Measurements from ENCODE around the gene DCTPP1. TPM values are rescaled to one million over a fixed set of nuclear protein-coding genes. Genes with fewer than 3 reads are reported as not detected.

Gene DCTPP1
- polyA plus RNA-seq, 1 experiment, result 34.7 TPM

DNA sequence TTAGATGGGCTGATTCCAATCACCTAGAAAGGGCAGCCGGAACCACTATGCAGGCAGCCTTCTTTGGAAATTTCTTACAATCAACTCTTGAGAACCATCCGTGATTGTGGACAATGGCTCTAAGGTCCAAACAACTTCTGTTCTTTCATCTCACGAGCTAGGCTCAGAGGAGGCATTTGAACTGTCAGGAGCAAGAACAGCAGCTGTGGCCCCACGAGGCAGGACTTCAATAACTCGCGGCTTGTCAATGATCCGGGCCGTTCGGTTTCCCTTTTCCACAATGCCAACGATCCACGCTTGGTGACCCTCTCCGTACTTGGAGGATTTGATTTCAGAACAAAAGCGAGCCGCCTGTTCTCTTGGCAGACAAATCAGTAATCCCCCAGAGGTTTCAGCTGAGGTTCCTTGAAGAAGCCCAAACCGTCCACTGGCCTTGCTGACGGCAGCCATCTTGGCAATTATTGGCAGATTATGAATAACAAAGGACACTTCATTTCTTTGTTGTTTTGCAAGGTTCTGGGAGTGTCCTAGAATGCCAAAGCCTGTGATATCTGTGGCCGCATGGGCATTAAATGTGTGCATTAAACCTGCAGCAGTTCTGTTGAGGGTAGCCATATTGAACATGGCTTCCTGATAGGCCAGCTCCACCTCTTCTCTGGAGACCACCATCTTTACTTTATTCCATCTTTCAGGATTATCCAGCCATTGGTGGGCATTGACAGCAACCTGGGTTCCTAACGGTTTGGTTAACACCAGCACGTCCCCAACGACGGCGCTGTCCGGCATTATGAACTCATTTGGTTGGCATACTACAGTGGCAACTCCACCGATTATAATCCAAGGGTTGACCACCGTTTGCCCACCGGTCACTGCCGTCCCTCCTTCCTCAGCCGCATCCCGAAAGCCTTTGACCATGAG is 14.7 kb upstream of the DCTPP1 start:
- ChIA-PET POLR2A (interaction anchor here (1.0 to 1.1 kb wide), 3 partner anchors 27 to 127 kb away, joined by 3 to 5 read pairs (median 4); partner anchors contain the start of gene ZNF688), CTCF (interaction anchor here (2.4 kb wide), 1 partner anchor 15 kb away, joined by 8 read pairs; the partner anchor contains the start of gene DCTPP1)
- TF ChIP-seq, protein P1, sequence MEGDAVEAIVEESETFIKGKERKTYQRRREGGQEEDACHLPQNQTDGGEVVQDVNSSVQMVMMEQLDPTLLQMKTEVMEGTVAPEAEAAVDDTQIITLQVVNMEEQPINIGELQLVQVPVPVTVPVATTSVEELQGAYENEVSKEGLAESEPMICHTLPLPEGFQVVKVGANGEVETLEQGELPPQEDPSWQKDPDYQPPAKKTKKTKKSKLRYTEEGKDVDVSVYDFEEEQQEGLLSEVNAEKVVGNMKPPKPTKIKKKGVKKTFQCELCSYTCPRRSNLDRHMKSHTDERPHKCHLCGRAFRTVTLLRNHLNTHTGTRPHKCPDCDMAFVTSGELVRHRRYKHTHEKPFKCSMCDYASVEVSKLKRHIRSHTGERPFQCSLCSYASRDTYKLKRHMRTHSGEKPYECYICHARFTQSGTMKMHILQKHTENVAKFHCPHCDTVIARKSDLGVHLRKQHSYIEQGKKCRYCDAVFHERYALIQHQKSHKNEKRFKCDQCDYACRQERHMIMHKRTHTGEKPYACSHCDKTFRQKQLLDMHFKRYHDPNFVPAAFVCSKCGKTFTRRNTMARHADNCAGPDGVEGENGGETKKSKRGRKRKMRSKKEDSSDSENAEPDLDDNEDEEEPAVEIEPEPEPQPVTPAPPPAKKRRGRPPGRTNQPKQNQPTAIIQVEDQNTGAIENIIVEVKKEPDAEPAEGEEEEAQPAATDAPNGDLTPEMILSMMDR (IDR thresholded peaks at IDR 0.05; ENCODE audit: low read depth, low read length), result no peak
- Histone ChIP-seq H3K27me3 (ENCODE audit: control insufficient read depth, insufficient read depth, low read length) (peaks cover 4% of the 10 kb centered on the region), H3K27ac (ENCODE audit: low read depth, low read length) (peak overlapping the region; percentile 86), H3K4me3 (ENCODE audit: low read depth, low read length) (peak overlapping the region; percentile 83), H3K9me3 (ENCODE audit: control insufficient read depth, insufficient read depth, low read length) (peaks cover 6% of the 10 kb centered on the region)
- no peak for DNase-seq (ENCODE audit: low read depth, low spot score)

DNA sequence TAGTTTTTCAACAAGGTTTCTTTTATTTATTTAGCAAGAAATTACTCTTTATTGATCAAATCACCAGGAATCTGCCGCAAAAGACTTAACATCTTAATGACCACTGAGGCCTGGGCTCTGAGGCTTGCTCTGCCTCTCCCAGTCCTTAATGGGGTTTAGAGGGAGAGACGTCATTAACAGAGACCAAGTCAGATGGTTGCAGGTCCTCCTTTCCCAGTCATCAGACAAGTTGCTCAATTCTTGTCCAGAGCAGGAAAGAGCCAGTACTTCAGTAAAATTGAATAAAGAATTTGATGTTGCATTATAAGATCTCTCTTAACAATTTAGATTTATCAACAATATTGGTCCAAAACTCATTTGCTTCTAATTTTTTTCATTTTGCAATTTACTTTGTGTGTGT is 13.8 kb upstream of the DCTPP1 start:
- H3K4me3 ChIP-seq (ENCODE audit: low read depth, low read length), result no peak overlapping the region
- no peak overlapping the region for H3K27ac ChIP-seq (ENCODE audit: low read depth, low read length)
- no peak for DNase-seq (ENCODE audit: low read depth, low spot score)
- ChIA-PET POLR2A (no interaction called here), CTCF (no interaction called here)
- H3K9me3 ChIP-seq (ENCODE audit: control insufficient read depth, insufficient read depth, low read length), result peaks cover 6% of the 10 kb centered on the region
- TF ChIP-seq, protein P1 (IDR thresholded peaks at IDR 0.05; ENCODE audit: low read depth, low read length), result no peak
- H3K27me3 ChIP-seq (ENCODE audit: control insufficient read depth, insufficient read depth, low read length), result peaks cover 4% of the 10 kb centered on the region

DNA sequence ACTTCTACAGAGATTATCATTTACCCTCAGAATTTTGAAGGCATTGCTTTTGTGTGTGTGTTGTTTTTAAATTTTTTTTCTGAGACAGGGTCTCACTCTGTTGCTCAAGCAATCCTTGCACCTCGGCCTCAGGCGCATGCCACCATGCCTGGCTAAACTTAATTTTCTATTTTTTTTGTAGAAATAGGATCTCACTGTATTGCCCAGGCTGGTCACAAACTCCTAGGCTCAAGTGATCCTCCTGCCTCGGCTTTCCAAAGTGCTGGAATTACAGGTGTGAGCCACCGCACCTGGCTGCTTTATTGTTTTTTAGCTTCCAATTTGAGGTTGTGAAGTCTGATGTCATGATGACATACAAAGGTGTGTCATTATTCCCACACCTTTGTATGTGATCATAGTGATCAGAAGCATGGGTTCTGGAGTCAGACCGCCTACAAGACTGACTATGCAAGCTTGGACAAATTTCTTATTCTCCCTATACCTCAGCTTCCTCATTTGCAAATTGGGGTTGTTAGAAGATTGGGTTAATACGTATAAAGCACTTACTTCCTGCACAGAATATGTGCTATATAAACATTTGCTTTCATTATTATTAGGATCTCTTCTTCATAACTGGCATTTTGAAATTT is 10.0 kb upstream of the DCTPP1 start:
- no peak for DNase-seq (ENCODE audit: low read depth, low spot score)
- TF ChIP-seq, protein P1 (IDR thresholded peaks at IDR 0.05; ENCODE audit: low read depth, low read length), result no peak
- peaks cover 6% of the 10 kb centered on the region for H3K9me3 ChIP-seq (ENCODE audit: control insufficient read depth, insufficient read depth, low read length)
- no peak overlapping the region for H3K27ac ChIP-seq (ENCODE audit: low read depth, low read length)
- no peak overlapping the region for H3K4me3 ChIP-seq (ENCODE audit: low read depth, low read length)
- CTCF ChIA-PET, result interaction anchor here (1.7 kb wide), 1 partner anchor 10 kb away, joined by 5 read pairs; the partner anchor contains the start of gene DCTPP1
- POLR2A ChIA-PET, result no interaction called here
- no peaks in the 10 kb centered on the region for H3K27me3 ChIP-seq (ENCODE audit: control insufficient read depth, insufficient read depth, low read length)

DNA sequence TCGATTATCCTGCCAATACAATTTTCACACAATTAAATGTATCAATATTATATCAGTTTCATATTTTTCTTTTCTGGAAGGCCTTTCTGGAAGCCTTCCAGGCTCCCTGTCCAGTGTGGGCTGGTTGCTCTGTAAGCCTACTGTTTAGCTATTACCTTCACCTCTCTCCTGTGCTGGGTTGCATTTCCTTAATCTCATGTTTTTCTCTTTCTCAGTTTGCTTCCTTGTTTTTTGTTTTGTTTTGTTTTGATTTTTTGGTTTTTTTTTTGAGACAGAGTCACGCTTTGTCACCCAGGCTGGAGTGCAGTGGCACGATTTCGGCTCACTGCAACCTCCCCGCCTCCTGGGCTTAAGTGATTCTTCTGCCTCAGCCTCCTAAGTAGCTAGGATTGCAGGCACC is 9.0 kb upstream of the DCTPP1 start:
- CTCF ChIA-PET, result interaction anchor here (0.8 to 1.7 kb wide), 2 partner anchors 9 to 10 kb away, joined by 5 read pairs; partner anchors contain the start of gene DCTPP1

More for the DNA sequence above, 9.0 kb upstream of the DCTPP1 start:
- POLR2A ChIA-PET, result no interaction called here
- TF ChIP-seq, protein P1 (IDR thresholded peaks at IDR 0.05; ENCODE audit: low read depth, low read length), result no peak
- H3K9me3 ChIP-seq (ENCODE audit: control insufficient read depth, insufficient read depth, low read length), result no peaks in the 10 kb centered on the region; the same call in 1 of the 2 replicates
- H3K4me3 ChIP-seq (ENCODE audit: low read depth, low read length), result no peak overlapping the region
- H3K27ac ChIP-seq (ENCODE audit: low read depth, low read length), result no peak overlapping the region
- no peak for DNase-seq (ENCODE audit: low read depth, low spot score)
- H3K27me3 ChIP-seq (ENCODE audit: control insufficient read depth, insufficient read depth, low read length), result no peaks in the 10 kb centered on the region

Data from AG04450 (cell line).